Uterus (tissue), 2 donors: ENCODE data around the gene PLSCR2.

Experiments used
- CTCF ChIP-seq, 4 experiments: fragments of 200-600 bp in 2 of 4; fragments of 450-650 bp in 2 of 4; sonication (generic) in 2 of 4; IDR thresholded peaks; one replicate each; pipeline ENCODE4 v1.5.1; 2016 to 2019; ENCODE audit warnings: antibody characterized with exemption in 4 of 4, mild to moderate bottlenecking in 2 of 4, moderate library complexity in 1 of 4
- POLR2A ChIP-seq, 2 donors: fragments of 450-650 bp; IDR thresholded peaks; one replicate each; pipeline ENCODE4 v1.6.1; 2016; ENCODE audit warnings: antibody characterized with exemption in 2 of 2, mild to moderate bottlenecking in 1 of 2, moderate library complexity in 1 of 2

- TF ChIP-seq CTCF (IDR thresholded peaks at IDR 0.05) (no peak), POLR2A (IDR thresholded peaks at IDR 0.05) (no peak)
Observed at GRCh38 chr3:146431240-146431639, 38.1 kb downstream of the PLSCR2 start.
